GM12865 (cell line): ENCODE data around the gene KRT16.

Experiments used
- DNase-seq: peaks from one replicate; pipeline ENCODE4 v3.0.0; 2010; ENCODE audit warnings: low read depth
- H3K4me3 ChIP-seq: 2 replicates; pipeline ENCODE4 v1.5.1; 2011; ENCODE audit warnings: mild to moderate bottlenecking, low read depth, low read length, control low read depth
- CTCF ChIP-seq: IDR thresholded peaks from 2 replicates; pipeline ENCODE4 v1.5.1; 2011; ENCODE audit warnings: low read length, control low read depth, low read depth, inconsistent platforms; ENCODE audit not compliant: insufficient read depth; ENCODE audit errors: missing control alignments

The KRT16 gene

GRCh38 chr17:41656249-41657023 is 43.9 kb upstream of the KRT16 start:
- no peak for TF ChIP-seq CTCF
- DNase-seq, result no peak
- H3K4me3 ChIP-seq, result no peak overlapping the region

DNA sequence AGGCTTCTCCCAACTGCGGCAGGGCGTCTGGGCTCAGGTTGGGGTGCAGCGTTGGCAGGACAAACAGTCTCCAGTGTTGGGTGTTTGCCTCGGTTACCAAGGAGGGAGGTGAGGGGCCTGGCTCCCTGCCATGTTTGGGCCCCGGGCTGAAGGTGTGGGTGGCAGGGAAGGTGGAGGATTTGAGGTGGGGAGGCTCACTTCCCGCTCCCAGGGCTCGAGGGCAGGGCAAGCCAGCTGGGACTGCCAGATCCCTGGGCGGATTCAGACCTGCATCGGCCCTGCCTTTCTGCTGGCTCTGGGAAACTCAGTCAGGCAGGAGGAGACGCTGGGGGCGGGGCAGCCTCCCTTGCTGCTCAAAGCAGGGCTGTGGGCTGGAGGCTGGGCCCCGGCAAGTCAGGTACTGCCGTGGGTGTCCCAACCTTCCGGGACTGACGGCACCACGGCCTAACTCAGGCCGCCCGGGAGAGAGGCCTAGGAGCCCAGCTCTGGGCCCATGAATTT is 43.1 kb upstream of the KRT16 start:
- no peak for DNase-seq
- TF ChIP-seq CTCF, result no peak
- H3K4me3 ChIP-seq, result no peak overlapping the region

DNA sequence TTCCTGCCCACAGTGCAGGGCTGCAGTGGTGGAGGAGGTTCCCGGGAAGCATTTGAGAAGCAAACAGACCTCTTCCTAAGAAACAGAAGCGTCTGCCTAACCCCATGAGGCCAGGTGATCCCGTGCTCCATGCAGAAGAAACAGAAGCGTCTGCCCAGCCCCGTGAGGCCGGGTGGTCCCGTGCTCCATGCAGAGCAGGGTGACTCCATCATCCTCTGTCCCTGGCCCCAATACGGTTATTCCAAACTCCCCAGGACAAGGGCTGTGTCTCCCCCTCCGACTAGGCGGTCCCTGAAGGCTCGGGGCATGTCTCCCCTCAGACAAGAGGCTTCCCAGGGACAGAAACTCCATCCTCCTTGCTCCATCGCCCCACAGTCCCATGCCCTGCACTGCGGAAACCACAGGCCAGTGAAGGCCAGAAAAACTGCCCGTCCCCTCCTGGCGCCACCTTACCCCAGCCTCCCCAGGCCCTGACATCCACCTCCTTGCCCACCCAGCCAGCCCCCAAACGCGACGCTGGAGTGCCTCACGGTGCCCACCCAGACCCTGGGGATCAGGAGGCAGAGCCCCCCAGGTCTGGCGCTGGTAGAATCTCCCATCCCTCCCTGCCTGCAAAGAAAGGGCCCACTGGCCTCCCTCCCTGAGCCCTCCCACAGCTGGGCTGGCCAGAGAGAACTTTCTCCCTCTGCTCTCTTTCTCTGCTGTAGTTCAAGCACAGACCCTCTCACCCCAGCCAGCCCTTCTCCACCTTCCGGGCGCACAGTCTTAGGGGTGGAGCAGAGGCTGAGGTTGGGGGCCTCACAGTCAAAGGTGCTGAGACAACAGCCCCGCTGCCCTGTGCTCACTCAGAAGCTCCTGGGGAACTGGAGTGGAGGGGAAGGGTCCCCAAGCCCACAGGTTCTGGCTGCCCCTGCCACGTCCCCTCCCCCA is 42.4 kb upstream of the KRT16 start:
- no peak for DNase-seq
- no peak for TF ChIP-seq CTCF
- no peak overlapping the region for H3K4me3 ChIP-seq

GRCh38 chr17:41653892-41654677 is 41.5 kb upstream of the KRT16 start:
- no peak overlapping the region for H3K4me3 ChIP-seq
- DNase-seq, result no peak
- no peak for TF ChIP-seq CTCF

DNA sequence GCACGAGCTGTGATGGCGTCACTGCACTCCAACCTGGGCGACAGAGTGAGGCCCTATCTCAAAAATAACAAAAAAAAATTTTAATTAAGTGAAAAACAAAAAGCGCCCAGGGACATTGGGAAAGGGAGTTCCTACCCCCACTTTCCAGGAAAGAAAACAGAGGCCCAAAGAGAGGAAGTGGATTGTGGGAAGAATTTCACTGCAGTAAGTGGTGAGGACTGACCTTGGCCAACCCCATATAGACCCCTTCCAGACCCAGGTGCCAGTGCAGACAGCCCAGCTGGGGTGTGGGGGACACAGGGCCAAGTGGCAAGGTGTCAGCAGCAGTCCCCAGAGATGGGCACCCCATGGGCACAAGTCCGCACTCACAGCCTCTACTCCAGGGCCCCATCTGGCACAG is 40.9 kb upstream of the KRT16 start:
- DNase-seq, result no peak
- no peak for TF ChIP-seq CTCF
- H3K4me3 ChIP-seq, result no peak overlapping the region

- H3K4me3 ChIP-seq, result no peak overlapping the region
- no peak for DNase-seq
- TF ChIP-seq CTCF, result no peak
Measured at GRCh38 chr17:41652461-41652970, 39.9 kb upstream of the KRT16 start.
